Keratinocyte (primary cell): ENCODE data around the gene TNS4. TPM values are rescaled to one million over a fixed set of nuclear protein-coding genes. Genes with fewer than 3 reads are reported as not detected.

Experiments
- DNase-seq: peaks from one replicate; pipeline ENCODE4 v3.0.0-alpha.2; 2011; ENCODE audit warnings: low read depth, missing footprints, low spot score
- FAIRE-seq: peaks from 2 replicates; lab custom pipeline; 2011; peaks lifted over from hg19 to GRCh38; lab: Jason Lieb, UNC
- H2AFZ ChIP-seq: 2 replicates; pipeline ENCODE4 v1.6.0; 2012; ENCODE audit warnings: low read length, control low read depth, inconsistent platforms; ENCODE audit not compliant: control insufficient read depth
- H3K27ac ChIP-seq: 2 replicates; pipeline ENCODE4 v1.5.1; 2011; ENCODE audit warnings: low read length; ENCODE audit not compliant: control insufficient read depth, insufficient read depth
- H3K27me3 ChIP-seq: 3 replicates; pipeline ENCODE4 v1.6.0; 2011; ENCODE audit warnings: low read length; ENCODE audit not compliant: control insufficient read depth, insufficient read depth; ENCODE audit errors: extremely low read depth
- H3K36me3 ChIP-seq, 2 experiments: 2 replicates in 1 of 2; 3 replicates in 1 of 2; pipeline ENCODE4 v1.5.1; 2011; ENCODE audit warnings: low read length in 2 of 2, mild to moderate bottlenecking in 1 of 2; ENCODE audit not compliant: control insufficient read depth in 2 of 2, insufficient read depth in 2 of 2; ENCODE audit errors: extremely low read depth in 1 of 2
- H3K4me1 ChIP-seq: 3 replicates; pipeline ENCODE4 v1.5.1; 2011; ENCODE audit warnings: low read length; ENCODE audit not compliant: control insufficient read depth, insufficient read depth; ENCODE audit errors: extremely low read depth
- H3K4me2 ChIP-seq: 3 replicates; pipeline ENCODE4 v1.6.0; 2011; ENCODE audit warnings: low read depth, low read length; ENCODE audit not compliant: control insufficient read depth, insufficient read depth; ENCODE audit errors: extremely low read depth
- H3K4me3 ChIP-seq, 3 experiments: fragments of 200-600 bp in 1 of 3; sonication (generic) in 1 of 3; 2 replicates in 2 of 3; 3 replicates in 1 of 3; pipeline ENCODE4 v1.5.1; 2011 to 2016; ENCODE audit warnings: low read length in 3 of 3, mild to moderate bottlenecking in 3 of 3, control low read depth in 2 of 3, inconsistent platforms in 1 of 3, low read depth in 1 of 3, mixed read lengths in 1 of 3, mixed run types in 1 of 3, moderate library complexity in 1 of 3; ENCODE audit not compliant: control insufficient read depth in 2 of 3, insufficient read depth in 2 of 3; ENCODE audit errors: extremely low read depth in 1 of 3
- H3K79me2 ChIP-seq: 2 replicates; pipeline ENCODE4 v1.6.0; 2012; ENCODE audit warnings: low read length; ENCODE audit not compliant: control insufficient read depth, insufficient read depth
- H3K9ac ChIP-seq: 3 replicates; pipeline ENCODE4 v1.6.0; 2011; ENCODE audit warnings: low read length; ENCODE audit not compliant: control insufficient read depth, insufficient read depth; ENCODE audit errors: extremely low read depth
- H3K9me1 ChIP-seq: 3 replicates; pipeline ENCODE4 v1.6.0; 2011; ENCODE audit warnings: low read length; ENCODE audit not compliant: control insufficient read depth, insufficient read depth; ENCODE audit errors: extremely low read depth
- H3K9me3 ChIP-seq: 2 replicates; pipeline ENCODE4 v1.5.1; 2012; ENCODE audit warnings: low read depth, low read length; ENCODE audit not compliant: control insufficient read depth
- H4K20me1 ChIP-seq: 3 replicates; pipeline ENCODE4 v1.6.0; 2011; ENCODE audit warnings: low read length; ENCODE audit not compliant: control insufficient read depth, insufficient read depth; ENCODE audit errors: extremely low read depth
- CTCF ChIP-seq, 3 experiments: IDR thresholded peaks in 1 of 3; conservative IDR thresholded peaks in 1 of 3; optimal IDR thresholded peaks in 1 of 3; 2 replicates in 2 of 3; 3 replicates in 1 of 3; pipeline versions ENCODE3 to v1.5.1; 2011; ENCODE audit warnings: low read length in 3 of 3, mild to moderate bottlenecking in 3 of 3, moderate library complexity in 2 of 3, control low read depth in 1 of 3, inconsistent platforms in 1 of 3; ENCODE audit not compliant: insufficient read depth in 2 of 3; ENCODE audit errors: extremely low read depth in 1 of 3
- EZH2 ChIP-seq: IDR thresholded peaks from one replicate; pipeline ENCODE4 v1.6.1; 2012; ENCODE audit warnings: inconsistent platforms, mild to moderate bottlenecking, low read length, moderate library complexity
- dilution Hi-C: fragments of 300-500 bp; cut with MboI; formaldehyde crosslinking; loops from one replicate; pipeline ENCODE4 v1.7.0; 2020; ENCODE audit warnings: low sequenced_read_pairs; ENCODE audit not compliant: extremely low pct_ligation_motif_present
- polyA minus RNA-seq, 3 experiments: library from RNA; depleted of rRNA, polyadenylated mRNA; stranded (reverse); fragments of >200 nt; gene quantifications; 1 replicate in 1 of 3; 2 replicates in 1 of 3; 3 replicates in 1 of 3; pipeline ENCODE4 v1.2.3, GENCODE V29; 2011
- polyA plus RNA-seq, 5 experiments: library from polyadenylated mRNA; depleted of rRNA in 3 of 5; stranded (reverse) in 3 of 5; stranded (forward) in 1 of 5; unstranded in 1 of 5; fragments of >200 nt; gene quantifications; 1 replicate in 1 of 5; 2 replicates in 3 of 5; 3 replicates in 1 of 5; pipeline versions ENCODE4 v1.2.1 to v1.2.3, GENCODE V29; 2011 to 2012; ENCODE audit warnings: missing spikeins in 2 of 5, low read depth in 1 of 5, low replicate concordance in 1 of 5

Gene TNS4
- polyA plus RNA-seq (129 to 171 TPM (median 160 TPM) in 3 replicates), polyA minus RNA-seq (229 to 1,669 TPM (median 398 TPM) in 3 replicates)
- 182 TPM for polyA plus RNA-seq (2011; ENCODE audit: low read depth)
- 162 and 255 TPM in 2 replicates for polyA plus RNA-seq (2011; cell fraction: cytosol; rRNA removed)
- polyA plus RNA-seq (2011; cell fraction: nucleus; rRNA removed): 758 and 1,104 TPM in 2 replicates
- 221 and 630 TPM in 2 replicates for polyA plus RNA-seq (2012; ENCODE audit: low replicate concordance)
- 367 TPM for polyA minus RNA-seq (2011; cell fraction: cytosol; rRNA and poly(A)+ RNA removed)
- 523 and 706 TPM in 2 replicates for polyA minus RNA-seq (2011; cell fraction: nucleus; rRNA and poly(A)+ RNA removed)

- FAIRE-seq: peak; percentile 72
- Histone ChIP-seq H3K36me3 (peaks cover 16 to 37% of the 10 kb centered on the region in 2 experiments), H3K4me1 (peaks cover 31% of the 10 kb centered on the region), H4K20me1 (peaks cover 36% of the 10 kb centered on the region), H2AFZ (no peak within 1 kb of the TSS), H3K9me3 (no peaks in the 10 kb centered on the region), H3K4me2 (peak within 1 kb of the TSS; percentile 98), H3K79me2 (peaks cover 60% of the 10 kb centered on the region), H3K27me3 (no peaks in the 10 kb centered on the region), H3K9ac (peak within 1 kb of the TSS; percentile 99), H3K4me3 (peak within 1 kb of the TSS; percentile 79 to 98 (median 91)), H3K9me1 (no peaks in the 10 kb centered on the region), H3K27ac (peak within 1 kb of the TSS; percentile 94)
- dilution Hi-C loops: no loop called here
- TF ChIP-seq CTCF (optimal IDR thresholded peaks at IDR 0.05 in 1 of 3, IDR thresholded peaks at IDR 0.05 in 1 of 3, conservative IDR thresholded peaks at IDR 0.05 in 1 of 3; ENCODE audit: extremely low read depth in 1 of 3, insufficient read depth in 2 of 3, low read length in 3 of 3) (peak in 1 of 3 experiments; percentile 16), EZH2 (no peak)
- DNase-seq: no peak
Observed at GRCh38 chr17:40501499-40501911, at the start of gene TNS4. Gene TNS4 (minus strand): TSS chr17:40501623. CDS start chr17:40496425, 5,198 bp downstream.

GRCh38 chr17:40550608-40551007, 49.2 kb upstream of the TNS4 start:
- dilution Hi-C loops: no loop called here
- Histone ChIP-seq H3K27me3 (peaks cover 8% of the 10 kb centered on the region), H3K79me2 (no peaks in the 10 kb centered on the region), H3K4me3 (no peak overlapping the region), H3K4me1 (peaks cover 25% of the 10 kb centered on the region), H3K36me3 (no peaks in the 10 kb centered on the region), H3K9ac (no peak overlapping the region), H3K4me2 (no peak overlapping the region), H4K20me1 (no peaks in the 10 kb centered on the region), H3K9me1 (peaks cover 7% of the 10 kb centered on the region), H3K9me3 (no peaks in the 10 kb centered on the region), H2AFZ (no peak overlapping the region), H3K27ac (no peak overlapping the region)
- DNase-seq: no peak
- TF ChIP-seq CTCF (optimal IDR thresholded peaks at IDR 0.05 in 1 of 3, IDR thresholded peaks at IDR 0.05 in 1 of 3, conservative IDR thresholded peaks at IDR 0.05 in 1 of 3; ENCODE audit: extremely low read depth in 1 of 3, insufficient read depth in 2 of 3, low read length in 3 of 3): no peak
- no peak for TF ChIP-seq EZH2
- FAIRE-seq: no peak
